ENCODE results near the gene MARCHF3. TPM values are rescaled to one million over a fixed set of nuclear protein-coding genes. Genes with fewer than 3 reads are reported as not detected.
A peak's percentile ranks its signal among the peaks of the same experiment; 100 is the strongest.
"Not testable (repeated sequence)": the region's sequence is repeated elsewhere in the genome, so short reads cannot be mapped to it uniquely, and the experiment has no call there.

MARCHF3 gene
- total RNA-seq, 1 donor from 2014 or later: 3.1 TPM

- H3K4me1 Mint-ChIP-seq: peaks cover 89% of the 10 kb centered on the region
- H3K4me3 Mint-ChIP-seq: peak overlapping the region; percentile 7
- peaks cover 6% of the 10 kb centered on the region for H3K36me3 Mint-ChIP-seq (ENCODE audit: low read depth)
- peaks cover 7% of the 10 kb centered on the region for H3K27me3 Mint-ChIP-seq (ENCODE audit: low read depth)
- no peaks in the 10 kb centered on the region for H3K9me3 Mint-ChIP-seq
- TF ChIP-seq CTCF (conservative IDR thresholded peaks at IDR 0.05): no peak
- DNase-seq (ENCODE audit: low read depth, low spot score): no peak
- H3K27ac Mint-ChIP-seq (ENCODE audit: unreplicated experiment): no peak overlapping the region
Measured at GRCh38 chr5:126847826-126848251, 182.5 kb downstream of the MARCHF3 start.

DNA sequence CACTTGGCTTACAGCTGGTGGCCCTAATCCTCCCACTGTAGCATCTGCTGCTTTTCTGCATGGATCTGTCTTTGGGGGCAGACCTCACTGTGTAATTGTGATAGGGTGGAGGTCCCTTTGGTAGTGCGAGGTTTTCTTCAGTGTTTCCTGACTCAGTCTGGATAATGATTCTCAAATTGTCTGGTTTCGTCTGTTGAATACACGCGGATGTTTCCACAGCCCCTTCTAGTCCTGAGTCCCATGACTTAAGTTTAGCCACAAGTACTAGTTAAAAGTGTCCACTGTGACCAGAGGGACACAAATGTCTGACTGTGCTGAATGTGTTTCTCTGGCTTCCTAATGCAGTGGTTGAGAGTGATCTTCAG lies 182.9 kb downstream of the MARCHF3 start:
- TF ChIP-seq CTCF (conservative IDR thresholded peaks at IDR 0.05): no peak
- Mint-ChIP-seq H3K27ac (ENCODE audit: unreplicated experiment) (no peak overlapping the region), H3K4me1 (peaks cover 85% of the 10 kb centered on the region), H3K4me3 (peak overlapping the region; percentile 7), H3K9me3 (no peaks in the 10 kb centered on the region), H3K36me3 (ENCODE audit: low read depth) (peaks cover 6% of the 10 kb centered on the region), H3K27me3 (ENCODE audit: low read depth) (peaks cover 7% of the 10 kb centered on the region)
- no peak for DNase-seq (ENCODE audit: low read depth, low spot score)

DNA sequence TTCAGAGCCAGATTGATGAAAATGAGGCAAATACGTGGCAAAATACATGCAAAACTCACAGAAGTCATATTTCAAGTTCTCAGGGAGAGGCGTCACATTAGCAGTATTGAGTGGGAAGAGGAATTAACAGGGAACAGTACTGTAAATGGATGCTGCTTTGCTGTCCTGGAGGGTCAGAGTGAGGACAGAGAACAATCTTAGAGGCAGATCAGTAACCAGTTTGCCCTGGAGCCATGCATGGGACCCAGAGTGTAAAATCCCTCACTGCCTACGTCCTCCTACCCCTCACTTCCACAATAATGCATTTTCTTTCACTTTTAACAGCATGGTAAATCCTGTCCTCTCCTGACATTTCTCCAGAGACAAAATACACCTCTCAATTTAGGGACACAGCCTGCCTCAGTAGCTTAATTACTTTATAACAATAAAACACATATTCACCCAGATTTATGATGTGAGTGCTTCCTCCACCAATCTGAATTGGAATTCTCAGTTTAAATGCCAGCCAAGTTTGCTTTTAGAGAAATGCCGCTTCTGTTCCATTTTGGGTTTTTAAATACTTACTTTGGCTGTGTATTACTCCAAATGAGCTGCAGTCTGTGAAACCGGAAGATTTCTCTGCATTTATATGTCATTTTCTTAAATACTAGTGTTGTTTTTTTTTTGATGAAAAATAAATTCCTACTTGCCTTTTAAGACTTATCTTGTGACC lies 183.5 kb downstream of the MARCHF3 start:
- Mint-ChIP-seq H3K9me3 (no peaks in the 10 kb centered on the region), H3K27me3 (ENCODE audit: low read depth) (peaks cover 11% of the 10 kb centered on the region), H3K4me1 (peaks cover 80% of the 10 kb centered on the region), H3K36me3 (ENCODE audit: low read depth) (peaks cover 7% of the 10 kb centered on the region), H3K27ac (ENCODE audit: unreplicated experiment) (peak overlapping the region; percentile 58), H3K4me3 (peak overlapping the region; percentile 7)
- DNase-seq (ENCODE audit: low read depth, low spot score): no peak
- TF ChIP-seq CTCF (conservative IDR thresholded peaks at IDR 0.05): no peak

- H3K4me1 Mint-ChIP-seq: peaks cover 74% of the 10 kb centered on the region
- H3K4me3 Mint-ChIP-seq: peak overlapping the region; percentile 7
- peak overlapping the region; percentile 23 for H3K27ac Mint-ChIP-seq (ENCODE audit: unreplicated experiment)
- peaks cover 11% of the 10 kb centered on the region for H3K27me3 Mint-ChIP-seq (ENCODE audit: low read depth)
- no peaks in the 10 kb centered on the region for H3K9me3 Mint-ChIP-seq
- TF ChIP-seq CTCF (conservative IDR thresholded peaks at IDR 0.05): no peak
- H3K36me3 Mint-ChIP-seq (ENCODE audit: low read depth): peaks cover 12% of the 10 kb centered on the region
- no peak for DNase-seq (ENCODE audit: low read depth, low spot score)
Measured at GRCh38 chr5:126846344-126846743, 184.0 kb downstream of the MARCHF3 start.

DNA sequence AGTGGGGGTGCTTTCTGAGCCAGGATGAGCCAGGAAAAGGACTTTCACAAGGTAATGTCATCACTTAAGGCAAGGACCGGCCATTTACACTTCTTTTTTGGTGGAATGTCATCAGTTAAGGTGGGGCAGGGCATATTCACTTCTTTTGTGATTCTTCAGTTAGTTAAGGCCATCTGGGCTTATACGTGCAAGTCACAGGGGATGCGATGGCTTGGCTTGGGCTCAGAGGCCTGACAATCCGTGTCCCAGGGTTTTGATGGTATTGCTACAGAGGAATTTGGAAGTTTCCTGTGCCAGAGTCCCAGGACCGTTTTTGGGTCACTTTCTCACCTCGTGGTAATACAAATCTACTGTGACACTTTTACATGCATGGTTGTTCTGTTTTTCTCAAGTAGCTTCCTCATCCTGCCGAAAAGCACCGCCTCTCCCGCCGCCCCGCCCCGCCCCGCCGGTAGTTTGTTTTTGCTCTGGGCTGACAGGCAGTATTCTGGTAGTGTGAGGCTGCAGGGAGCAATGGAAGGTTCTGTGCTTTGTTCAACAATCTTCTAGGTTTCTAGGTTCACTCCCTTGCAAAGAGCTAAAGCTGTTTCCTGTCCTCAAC lies 184.8 kb downstream of the MARCHF3 start:
- Mint-ChIP-seq H3K4me3 (peak overlapping the region; percentile 25), H3K4me1 (peaks cover 67% of the 10 kb centered on the region), H3K27me3 (ENCODE audit: low read depth) (peaks cover 14% of the 10 kb centered on the region), H3K36me3 (ENCODE audit: low read depth) (peaks cover 14% of the 10 kb centered on the region)
- H3K9me3 Mint-ChIP-seq; DNase-seq (ENCODE audit: low read depth, low spot score); H3K27ac Mint-ChIP-seq (ENCODE audit: unreplicated experiment): not testable (repeated sequence)

DNA sequence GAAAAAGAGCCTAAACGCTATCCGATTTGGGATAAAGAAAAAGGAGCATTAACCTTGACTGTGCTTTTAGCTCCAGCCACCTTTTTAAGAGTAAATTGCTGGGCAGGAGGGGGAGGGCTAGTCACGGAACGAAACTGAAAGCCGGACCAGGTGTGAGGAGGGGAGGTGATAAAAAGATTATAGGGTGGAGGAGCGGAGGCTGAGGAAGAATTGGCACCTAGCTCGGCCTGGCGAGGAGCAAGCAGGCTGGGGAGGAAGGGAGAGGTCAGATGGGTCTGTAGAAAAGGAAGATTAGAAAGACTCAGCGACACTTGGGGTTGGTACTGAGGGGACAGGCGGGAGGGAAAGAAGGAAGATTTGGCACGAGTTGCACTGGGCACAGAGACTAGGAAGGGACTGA lies 187.0 kb downstream of the MARCHF3 start:
- not testable (repeated sequence) for DNase-seq (ENCODE audit: low read depth, low spot score); H3K27ac Mint-ChIP-seq (ENCODE audit: unreplicated experiment); H3K9me3 Mint-ChIP-seq
- H3K27me3 Mint-ChIP-seq (ENCODE audit: low read depth): peaks cover 18% of the 10 kb centered on the region
- H3K4me3 Mint-ChIP-seq: peak overlapping the region; percentile 64
- H3K4me1 Mint-ChIP-seq: peaks cover 48% of the 10 kb centered on the region
- peaks cover 24% of the 10 kb centered on the region for H3K36me3 Mint-ChIP-seq (ENCODE audit: low read depth)

GRCh38 chr5:126839407-126839806 lies 191.0 kb downstream of the MARCHF3 start:
- H3K27me3 Mint-ChIP-seq (ENCODE audit: low read depth): peaks cover 18% of the 10 kb centered on the region
- H3K36me3 Mint-ChIP-seq (ENCODE audit: low read depth): peaks cover 45% of the 10 kb centered on the region
- not testable (repeated sequence) for H3K4me1 Mint-ChIP-seq; H3K4me3 Mint-ChIP-seq; DNase-seq (ENCODE audit: low read depth, low spot score); H3K9me3 Mint-ChIP-seq
- peak overlapping the region; percentile 27 for H3K27ac Mint-ChIP-seq (ENCODE audit: unreplicated experiment)
